CD4-positive, alpha-beta T cell treated with Interleukin-6 for 4 hours (primary cell): Measurements from ENCODE around the gene INIP.
"Not testable (repeated sequence)": the region's sequence is repeated elsewhere in the genome, so short reads cannot be mapped to it uniquely, and the experiment has no call there.

ENCODE experiments used
- DNase-seq: peaks from one replicate; pipeline ENCODE4 v3.0.0-alpha.2; 2020; ENCODE audit warnings: mixed read lengths

INIP gene

DNA sequence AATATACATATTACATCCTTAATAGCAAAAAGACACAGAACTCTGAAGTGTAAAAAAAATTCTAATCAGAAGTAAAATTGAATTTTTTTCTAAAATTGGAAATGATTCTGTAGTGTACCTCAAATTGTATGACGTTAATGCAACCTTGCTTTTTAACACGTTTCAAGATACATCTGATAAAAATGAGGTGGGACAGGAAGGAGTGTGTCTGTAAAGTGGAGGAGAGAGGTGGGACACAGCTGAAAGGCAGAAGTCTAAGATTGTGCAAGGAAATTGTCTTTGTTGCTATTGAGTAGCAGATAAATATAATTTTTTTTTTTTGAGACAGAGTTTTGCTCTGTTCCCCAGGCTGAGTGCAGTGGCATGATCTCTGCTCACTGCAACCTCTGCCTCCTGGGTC, 17.0 kb upstream of the INIP start:
- DNase-seq = no peak

DNA sequence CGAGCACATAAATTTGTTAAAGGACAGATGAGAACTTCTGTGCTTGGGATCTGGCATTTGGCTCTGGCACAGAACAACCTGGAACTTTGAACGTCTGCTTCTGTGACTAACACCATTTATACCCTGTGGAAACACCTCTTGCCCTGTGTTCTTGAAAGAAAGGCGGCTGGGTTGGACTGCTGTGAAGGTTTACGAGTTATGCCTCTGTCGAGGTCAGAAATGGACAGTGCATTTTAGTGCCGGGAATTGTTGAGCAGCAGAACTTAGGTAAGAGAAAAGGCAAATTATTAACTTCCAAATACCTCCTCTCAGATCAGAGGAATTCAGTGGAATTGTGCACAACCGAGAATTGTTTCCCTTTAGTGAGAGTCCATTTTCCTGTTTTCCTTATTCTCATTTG, 14.1 kb upstream of the INIP start:
- DNase-seq = no peak

DNA sequence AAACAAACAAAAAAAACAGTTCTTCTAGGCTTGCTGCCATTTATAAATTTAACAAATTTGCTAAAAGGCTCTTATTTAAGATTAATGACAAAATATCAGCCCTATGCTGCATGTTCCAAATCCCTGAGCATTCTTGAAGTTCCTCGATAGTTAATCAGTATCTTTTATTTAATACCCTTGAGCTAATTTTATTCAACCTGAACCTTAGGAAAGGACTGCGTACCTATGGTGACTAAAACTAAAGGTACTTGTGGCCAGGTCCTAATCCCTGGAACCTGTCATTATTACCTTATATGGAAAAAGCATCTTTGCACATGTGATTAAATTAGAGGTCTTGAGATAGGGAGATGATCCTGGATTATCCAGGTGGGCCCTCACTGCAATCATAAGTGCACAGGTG, 10.5 kb upstream of the INIP start:
- DNase-seq = no peak

DNA sequence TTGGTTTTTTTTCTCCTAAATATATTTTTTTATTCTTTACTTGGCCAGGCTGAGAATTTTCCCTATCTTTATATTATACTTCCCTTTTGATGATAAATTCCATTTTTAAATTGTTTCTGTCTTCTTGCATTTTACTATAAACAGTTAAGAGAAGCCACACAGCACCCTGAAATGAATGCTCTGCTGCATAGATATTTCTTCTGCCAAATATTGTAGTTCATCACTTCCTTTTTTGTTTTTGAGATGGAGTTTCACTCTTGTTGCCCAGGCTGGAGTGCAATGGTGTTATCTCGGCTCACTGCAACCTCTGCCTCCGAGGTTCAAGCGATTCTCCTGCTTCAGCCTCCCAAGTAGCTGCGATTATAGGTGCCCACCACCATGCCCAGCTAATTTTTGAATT, 8.5 kb upstream of the INIP start:
- DNase-seq = no peak

DNA sequence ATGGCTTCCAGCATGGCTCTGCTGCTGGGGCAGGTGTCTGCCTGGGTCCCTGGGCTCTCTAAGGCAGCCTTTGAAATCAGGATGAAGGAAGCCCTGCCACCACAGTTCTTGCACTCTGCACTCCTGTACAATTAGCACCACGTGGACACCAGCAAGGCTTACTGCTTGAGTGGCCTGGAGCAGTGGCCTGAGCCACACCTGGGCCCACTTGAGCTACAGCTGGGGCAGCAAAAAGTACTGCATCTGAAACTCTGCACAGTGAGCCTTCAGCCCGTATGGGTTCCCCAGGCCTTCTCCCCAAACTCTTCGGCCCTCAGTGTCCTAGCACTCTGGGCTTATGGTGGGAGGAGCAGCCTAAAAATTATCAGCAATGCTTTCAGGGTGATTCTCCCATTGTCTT, 8.0 kb upstream of the INIP start:
- no peak for DNase-seq

DNA sequence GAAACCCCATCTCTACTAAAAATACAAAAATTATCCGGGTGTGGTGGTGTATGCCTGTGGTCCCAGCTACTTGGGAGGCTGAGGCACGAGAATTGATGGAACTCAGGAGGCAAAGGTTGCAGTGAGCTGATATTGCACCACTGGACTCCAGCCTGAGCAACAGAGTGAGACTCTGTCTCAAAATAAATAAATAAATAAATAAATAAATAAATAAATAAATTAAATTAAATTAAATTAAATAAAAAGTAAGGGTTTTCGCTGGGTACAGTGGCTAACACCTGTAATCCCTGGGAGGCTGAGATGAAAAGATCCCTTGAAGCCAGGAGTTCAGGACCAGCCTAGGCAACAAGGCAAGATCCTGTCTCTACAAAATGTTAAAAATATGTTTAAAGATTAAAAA, 4.8 kb upstream of the INIP start:
- not testable (repeated sequence) for DNase-seq

DNA sequence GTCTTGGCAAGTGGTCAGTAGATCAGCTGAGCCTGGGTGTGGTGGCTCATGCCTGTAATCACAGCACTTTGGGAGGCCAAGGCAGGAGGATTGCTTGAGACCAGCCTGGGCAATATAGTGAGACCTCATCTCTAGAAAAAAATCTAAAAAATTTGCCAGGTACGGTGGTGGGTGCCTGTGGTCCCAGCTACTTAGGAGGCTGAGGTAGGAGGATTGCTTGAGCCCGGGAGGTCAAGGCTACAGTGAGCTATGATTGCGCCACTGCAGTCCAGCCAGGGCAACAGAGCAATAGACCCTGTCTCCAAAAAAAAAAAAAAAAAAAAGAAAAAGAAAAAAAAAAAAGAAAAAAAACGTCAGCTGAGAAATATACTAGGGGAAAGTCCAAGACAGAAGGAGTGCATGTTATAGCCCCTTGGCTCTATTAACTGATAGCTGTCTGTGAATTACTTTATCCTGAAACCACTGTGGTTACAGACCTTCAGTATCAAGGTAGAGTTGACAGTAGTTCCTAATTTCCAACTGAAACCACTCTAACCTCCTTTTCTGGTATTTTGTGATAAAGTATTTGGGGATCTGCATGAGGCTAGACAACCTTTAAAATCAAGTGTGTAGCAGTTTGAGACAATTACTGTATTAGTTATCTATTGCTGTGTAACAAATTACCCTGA, 2.3 kb upstream of the INIP start:
- no peak for DNase-seq

DNA sequence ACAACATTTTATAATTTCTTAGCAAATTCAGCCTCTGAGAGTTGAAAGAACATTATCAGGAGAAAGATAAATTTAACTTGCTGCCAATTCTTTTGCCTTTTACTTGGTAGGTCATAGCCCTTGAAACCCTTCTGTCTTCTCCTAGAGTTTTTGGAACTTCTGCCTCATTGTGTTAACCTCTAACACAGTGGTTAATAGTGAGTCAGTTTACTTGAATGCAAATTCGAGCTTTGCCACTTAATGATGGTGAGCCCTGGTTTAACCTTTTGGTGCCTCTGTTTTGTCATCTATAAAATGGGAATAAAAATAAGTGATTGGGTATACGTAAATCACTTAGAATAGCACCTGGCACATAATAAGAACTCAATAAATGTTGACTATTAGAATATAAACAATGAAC, 1.8 kb upstream of the INIP start:
- no peak for DNase-seq

DNA sequence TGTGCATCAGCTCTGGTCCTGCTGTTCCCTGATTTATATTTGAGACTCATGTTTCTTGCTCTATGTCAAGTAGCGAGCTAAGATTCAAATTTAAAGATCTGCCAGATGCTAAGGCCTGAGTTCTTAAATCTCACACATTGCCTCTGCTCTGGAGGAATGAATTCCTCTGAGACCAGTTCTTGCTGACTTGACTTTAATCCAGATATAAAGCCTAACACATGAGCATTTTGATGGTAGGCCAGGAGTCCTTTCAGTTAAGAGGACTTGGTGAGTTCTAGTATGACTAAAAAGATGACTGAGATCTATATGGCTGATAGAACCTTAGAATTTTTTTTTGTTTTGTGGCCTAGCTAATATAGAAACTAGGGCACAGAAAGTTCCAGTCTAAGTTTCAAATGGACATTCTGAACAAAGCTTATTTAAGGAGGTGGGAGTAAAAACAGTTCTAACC, 1.3 kb upstream of the INIP start:
- no peak for DNase-seq

DNA sequence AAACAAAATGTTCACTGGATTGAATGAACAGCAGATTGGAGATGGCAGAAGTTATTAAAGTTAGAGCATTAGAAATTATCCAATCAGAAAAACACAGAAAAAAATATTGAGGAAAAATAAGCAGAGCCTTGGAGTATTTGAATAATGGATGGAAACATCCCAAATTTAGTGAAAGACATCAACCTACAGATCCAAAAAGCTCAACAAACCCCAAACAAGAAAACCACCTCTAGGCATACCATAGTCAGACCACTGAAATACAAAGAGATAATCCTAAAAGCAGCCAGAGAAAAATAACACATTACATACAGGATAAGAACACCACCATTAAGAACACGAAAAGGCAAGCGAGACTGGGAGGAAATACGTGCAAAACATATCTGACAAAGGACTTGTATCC, 5.2 kb downstream of the INIP start:
- DNase-seq = no peak

DNA sequence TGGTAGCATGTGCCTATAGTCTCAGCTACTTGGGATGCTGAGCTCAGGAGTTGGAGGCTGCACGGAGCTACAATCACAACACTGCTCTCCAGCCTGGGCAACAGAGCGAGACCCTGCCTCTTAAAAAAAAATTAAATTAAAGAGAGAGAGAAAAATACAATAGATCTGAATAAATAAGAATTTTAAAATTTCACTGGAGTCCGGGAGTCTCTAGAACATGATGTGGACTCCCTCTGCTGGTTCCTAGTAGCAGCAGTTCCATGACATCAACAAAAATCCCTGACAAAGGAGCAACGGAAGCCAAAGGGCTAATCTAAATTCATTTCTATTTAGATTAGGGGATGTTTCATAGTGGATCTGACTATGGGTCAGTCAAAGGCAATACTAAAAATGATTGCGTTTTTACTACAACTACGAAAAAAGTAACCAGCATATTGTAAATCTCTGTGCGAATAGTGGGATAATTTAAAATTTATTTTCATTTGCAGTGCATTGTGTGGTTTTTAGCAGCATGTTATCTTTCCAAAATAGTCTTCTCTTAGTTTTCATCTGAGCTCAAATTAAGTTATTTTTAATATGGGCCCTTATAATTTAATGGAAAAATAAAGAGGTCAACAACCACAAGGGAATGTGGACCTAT, 6.7 kb downstream of the INIP start:
- no peak for DNase-seq

DNA sequence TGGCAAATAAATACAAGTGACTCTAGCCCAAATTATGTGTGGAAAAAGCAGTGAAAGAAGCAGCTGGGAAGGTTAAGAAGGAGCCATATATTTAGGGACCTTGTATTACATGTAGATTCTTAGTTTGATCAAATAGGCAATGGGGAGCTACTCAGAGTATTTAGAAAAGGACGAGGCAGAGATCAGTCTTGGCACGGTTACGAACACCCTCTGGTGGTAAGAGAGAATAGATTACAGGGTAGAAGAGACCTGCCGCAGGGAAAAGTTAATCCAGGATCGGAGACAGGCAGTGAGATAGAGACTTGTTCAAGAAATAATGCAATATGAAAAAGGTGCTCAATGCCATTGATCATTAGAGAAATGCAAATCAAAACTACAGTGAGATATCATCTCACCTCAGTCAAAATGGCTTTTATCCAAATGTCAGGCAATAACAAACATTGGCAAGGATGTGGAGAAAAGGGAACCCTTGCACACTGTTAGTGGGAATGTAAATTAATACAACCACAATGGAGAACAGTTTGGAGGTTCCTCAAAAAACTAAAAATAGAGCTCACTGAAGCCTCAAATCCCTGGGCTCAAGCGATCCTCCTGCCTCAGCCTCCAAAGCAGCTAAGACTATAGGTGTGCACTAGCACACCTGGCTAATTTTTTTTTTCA, 12.0 kb downstream of the INIP start:
- DNase-seq = no peak

DNA sequence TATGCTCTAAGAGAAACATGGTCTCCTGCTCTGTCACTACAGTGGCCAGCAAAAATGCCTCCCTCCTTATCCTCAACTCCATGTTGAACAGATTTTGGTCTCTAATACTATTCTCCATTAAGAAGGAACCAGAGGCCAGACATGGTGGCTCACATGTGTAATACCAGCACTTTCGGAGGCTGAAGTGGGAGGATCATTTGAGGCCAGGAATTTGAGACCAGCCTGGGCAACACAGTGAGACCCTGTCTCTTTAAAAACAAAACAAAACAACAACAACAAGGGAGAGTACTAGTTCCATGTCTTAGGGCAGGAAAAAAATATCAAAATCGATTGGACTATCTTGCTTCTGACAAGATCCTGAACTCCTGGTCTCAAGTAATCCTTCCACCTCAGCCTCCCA, 14.6 kb downstream of the INIP start:
- no peak for DNase-seq

DNA sequence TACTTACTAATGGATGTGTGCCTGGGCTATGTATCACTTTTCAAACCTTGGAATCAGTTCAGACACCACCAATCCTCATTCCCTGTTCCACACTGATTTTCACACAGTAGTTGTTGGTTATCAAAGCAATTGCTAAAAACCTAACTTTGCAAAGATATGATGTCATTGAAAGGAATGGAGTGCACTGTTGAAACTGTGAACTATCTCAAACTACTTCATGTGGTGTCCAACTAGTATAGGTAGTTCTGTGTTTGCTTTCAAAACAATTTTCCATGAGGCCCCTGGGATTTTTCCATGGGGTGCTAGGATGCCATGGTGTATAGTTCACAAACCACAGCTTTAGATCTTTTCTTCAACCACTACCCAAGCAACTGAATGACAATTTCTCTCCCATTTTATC, 17.8 kb downstream of the INIP start:
- no peak for DNase-seq

DNA sequence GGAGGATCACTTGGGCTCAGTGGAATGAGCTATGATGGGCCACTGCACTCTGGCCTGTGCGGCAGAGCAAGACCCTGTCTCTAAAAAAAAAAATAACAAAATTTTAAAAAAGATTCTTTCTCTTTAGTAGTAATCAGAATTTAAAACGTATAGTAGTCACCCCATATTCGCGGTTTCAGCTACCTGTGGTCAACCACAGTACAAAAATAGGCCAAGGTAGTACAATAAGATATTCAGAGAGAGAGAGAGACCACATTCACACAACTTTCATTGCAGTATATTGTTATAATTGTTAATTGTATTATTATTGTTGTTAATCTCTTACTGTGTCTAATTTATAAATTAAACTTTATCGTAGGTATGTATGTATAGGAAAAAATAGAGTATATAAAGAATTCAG, 18.7 kb downstream of the INIP start:
- DNase-seq = no peak

DNA sequence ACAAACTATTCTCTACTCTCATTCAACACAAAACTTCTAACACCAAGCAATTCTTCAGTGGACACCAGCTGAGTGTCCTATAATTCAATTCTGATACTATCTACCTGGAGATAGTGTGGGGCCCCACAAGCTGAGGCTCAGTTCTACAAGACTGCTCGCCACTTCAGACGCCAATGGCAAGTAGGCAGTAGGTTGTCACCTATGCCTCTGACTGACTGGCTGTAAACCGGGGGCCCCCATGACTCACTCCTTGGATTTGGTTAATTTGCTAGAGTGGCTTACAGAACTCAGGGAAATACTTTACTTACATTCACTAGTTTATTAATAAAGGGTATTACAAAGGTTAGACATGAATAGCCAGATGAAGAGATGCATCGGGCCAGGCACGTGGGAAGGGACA, 21.5 kb downstream of the INIP start:
- no peak for DNase-seq

DNA sequence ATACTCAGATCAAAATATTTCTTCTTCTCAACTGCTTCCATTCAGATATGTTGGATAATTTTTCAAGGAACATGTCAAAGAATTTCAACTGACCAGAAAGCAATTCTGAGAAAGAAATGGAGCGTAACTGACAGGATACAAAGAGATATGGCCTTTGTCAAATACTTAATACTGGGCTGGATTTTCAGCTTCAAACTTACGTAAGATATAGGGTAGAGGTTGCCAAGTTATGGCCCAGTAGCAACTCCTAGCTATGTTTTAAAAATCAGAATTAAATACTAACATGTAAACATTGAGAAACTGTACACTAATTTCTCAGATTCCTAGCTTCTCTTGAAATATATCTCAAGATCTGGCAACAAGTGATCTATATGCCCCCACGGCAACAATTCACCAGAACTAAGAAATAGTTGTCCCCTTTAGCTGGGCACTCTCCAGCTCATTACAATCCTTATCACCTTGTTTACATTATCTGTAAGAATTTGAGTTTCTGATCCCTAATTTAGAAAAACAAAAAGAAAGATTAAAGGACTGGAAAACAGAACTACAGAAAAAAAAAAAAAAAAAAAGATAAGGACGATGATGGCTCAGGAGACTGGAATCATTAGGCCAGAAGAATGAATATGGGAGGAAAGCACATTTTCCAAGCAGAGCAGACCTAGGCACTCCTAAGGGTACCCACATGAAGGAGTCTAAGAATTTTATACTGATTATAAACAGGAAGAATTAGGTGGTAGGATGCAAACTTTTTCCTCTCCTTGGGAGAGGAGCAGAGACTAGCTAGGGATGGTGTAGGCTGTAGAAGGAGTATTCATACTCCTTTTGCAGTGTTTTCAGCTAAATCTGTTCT, 23.0 kb downstream of the INIP start:
- no peak for DNase-seq

DNA sequence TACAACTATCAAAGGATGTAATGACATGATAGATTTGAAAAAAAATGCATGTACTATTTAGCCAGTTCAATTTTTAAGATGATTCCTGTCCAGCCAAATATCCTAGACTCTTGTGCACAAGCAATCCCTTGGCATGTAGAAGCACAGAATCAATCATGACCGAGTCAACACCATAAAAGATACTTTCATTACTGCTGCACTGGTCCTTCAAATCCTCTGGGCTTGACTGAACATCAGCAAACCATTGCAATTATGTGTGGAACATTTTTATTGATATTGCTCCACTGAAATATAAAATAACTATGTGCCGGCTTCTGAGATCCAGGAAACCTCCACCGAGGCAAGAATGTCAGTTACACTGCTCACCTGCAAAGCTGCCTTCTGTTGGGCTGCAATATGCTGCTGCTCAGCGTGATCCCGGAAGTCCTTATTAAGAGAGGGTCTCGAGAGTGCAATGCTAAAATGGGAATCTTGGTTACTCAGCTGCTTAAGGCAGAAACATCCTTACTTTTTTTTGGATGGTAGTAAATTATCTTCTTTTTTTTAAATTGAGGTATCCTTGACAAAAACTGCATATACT, 28.7 kb downstream of the INIP start:
- DNase-seq = no peak

DNA sequence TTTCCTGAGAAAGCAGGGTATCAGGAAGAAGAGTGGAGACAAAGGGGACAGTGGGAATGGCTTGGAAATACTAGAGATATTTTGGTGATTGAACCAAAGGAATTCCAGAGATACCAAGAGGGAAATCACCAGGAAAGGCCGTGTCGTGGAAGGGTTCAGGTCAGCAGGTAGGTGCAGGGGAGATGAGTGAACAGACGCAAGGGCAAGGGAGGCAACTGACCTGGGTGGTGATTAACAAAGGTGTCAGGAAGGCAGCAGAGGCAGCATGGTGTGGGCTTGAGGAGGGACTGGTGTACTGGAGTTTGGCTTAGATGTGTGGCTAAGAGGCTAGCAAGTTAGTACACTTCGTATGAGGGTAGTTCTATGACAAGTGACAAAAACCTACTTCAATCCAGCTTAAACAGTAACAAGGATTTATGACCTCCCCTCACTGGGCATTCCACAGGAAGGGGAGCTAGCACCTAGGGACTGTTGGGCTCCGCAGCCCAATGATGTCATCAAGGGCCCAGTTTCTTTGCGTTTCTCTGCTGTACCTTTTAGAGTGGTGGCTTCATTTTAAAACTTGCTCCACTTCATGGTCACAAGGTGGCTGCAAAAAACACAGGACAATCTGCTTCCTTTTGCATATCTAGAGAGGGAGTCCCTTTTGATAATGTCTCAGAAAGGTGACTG, 37.0 kb downstream of the INIP start:
- DNase-seq = no peak

DNA sequence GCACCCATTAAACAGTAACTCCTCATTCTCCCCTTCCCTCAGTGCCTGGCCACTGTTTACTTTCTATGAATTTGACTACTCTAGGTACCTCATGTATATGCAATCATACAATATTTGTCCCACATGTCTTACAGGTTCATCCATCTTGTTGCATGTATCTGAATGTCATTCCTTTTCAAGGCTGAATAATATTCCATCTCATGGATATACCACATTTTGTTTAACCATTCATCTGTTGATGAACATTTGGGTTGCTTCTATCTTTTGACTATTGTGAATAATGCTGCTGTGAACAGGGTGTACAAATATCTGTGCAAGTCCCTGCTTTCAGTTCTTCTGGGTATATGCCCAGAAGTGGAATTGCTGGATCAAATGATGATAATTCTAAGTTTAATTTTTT, 40.9 kb downstream of the INIP start:
- no peak for DNase-seq

DNA sequence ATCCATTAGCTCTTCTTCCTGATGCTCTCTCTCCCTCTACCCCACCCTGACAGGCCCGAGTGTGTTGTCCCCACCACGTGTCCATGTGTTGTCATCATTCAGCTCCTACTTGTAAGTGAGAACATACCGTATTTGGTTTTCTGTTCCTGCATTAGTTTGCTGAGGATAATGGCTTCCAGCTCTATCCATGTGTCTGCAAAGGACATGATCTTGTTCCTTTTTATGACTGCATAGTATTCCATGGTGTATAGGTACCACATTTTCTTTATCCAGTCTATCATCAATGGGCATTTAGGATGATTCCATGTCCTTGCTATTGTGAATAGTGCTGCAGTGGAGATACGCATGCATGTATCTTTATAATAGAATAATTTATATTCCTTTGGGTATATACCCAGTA, 44.7 kb downstream of the INIP start:
- not testable (repeated sequence) for DNase-seq

DNA sequence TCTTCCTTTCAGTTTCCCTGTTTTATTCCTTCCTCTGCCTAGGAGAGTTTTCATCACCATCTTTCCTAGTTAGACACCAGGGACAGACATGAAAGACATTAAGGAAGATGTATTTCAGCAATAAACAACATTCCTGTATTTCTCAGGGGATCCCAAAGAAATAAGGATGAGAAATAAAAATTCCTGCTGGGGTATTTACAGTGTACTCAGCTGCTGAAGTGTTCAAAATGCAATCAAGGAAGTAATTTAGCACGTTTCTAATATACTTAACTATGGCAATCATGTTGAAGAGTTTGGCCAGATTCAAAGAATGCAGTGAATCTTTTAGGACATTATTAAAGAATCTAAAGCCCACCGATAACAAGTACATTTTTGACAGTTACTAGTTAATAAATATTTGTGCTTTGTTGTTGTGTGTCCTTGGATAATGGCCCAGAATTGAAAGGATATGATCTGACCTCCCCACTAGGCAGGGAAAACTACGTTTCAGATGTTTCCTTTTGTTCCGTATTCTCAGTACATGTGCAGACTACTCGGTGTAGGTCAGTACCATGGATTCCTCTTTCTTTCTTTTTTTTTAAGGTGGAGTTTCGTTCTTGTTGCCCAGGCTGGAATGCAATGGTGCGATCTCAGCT, 46.8 kb downstream of the INIP start:
- no peak for DNase-seq
